Measurements from ENCODE around the gene CCDC12.

CCDC12 gene

DNA sequence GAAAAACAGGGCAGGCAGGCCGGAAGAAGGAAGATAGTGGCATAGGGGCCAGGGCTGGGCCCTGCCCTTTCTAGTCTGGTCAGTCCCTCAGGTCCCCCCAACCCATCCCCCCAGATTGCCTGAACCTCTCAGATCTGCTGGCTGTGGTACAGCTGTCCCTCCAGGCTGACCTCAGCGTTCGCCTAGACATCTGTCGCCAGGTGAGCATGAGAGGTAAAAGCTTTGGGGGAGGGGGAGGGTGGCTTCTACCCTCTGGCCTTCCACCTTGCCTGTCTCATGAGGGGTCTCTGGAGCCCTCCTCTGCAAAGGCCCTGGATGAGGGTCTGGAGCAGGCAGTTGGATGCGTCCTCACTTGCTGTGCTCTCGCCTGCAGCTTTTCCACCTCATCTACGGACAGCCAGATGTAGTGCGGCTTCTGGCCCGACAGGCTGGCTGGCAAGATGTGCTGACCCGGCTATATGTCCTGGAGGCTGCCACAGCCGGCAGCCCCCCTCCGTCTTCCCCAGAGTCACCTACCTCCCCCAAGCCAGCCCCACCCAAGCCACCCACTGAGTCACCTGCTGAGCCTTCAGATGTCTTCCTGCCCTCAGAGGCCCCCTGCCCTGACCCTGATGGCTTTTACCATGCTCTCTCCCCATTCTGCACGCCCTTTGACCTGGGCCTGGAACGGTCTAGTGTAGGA, 23.1 kb upstream of the CCDC12 start:
- Histone ChIP-seq H3K9me3 (ENCODE audit: control insufficient read depth, low read length) (no peaks in the 10 kb centered on the region), H3K36me3 (ENCODE audit: control insufficient read depth in 1 of 2, insufficient read depth in 2 of 2, low read depth in 1 of 2, low read length in 2 of 2) (peaks cover 0 to 50% of the 10 kb centered on the region in 2 experiments), H3K9ac (ENCODE audit: low read length) (no peak overlapping the region), H3K18ac (ENCODE audit: low read depth in 1 of 2, low read length in 2 of 2) (no peak overlapping the region), H3K4ac (ENCODE audit: low read depth in 1 of 2, low read length in 2 of 2) (no peak overlapping the region), H2BK5ac (ENCODE audit: low read depth, low read length, poor library complexity, severe bottlenecking) (no peak overlapping the region), H3K4me2 (ENCODE audit: low read length, poor library complexity, severe bottlenecking) (no peak overlapping the region), H4K8ac (ENCODE audit: low read length) (no peak overlapping the region), H2BK15ac (ENCODE audit: low read depth, poor library complexity, severe bottlenecking) (no peak overlapping the region), H3K79me1 (replicated peaks; ENCODE audit: low read length, poor library complexity, severe bottlenecking) (no peaks in the 10 kb centered on the region), H3K14ac (ENCODE audit: low read length in 2 of 2) (no peak overlapping the region), H3K4me1 (ENCODE audit: control insufficient read depth, insufficient read depth, low read depth, low read length) (peaks cover 15% of the 10 kb centered on the region), H3K23ac (ENCODE audit: low read length in 2 of 2) (no peak overlapping the region), H2AFZ (ENCODE audit: low read depth, low read length) (no peak overlapping the region), H3K4me3 (ENCODE audit: insufficient read depth in 1 of 2, low read depth in 1 of 2, low read length in 2 of 2) (peak overlapping the region in 1 of 2 experiments; percentile 23), H2BK120ac (ENCODE audit: low read depth, low read length) (no peak overlapping the region), H2BK12ac (ENCODE audit: low read length in 2 of 2) (no peak overlapping the region), H3K27ac (ENCODE audit: low read length, poor library complexity, severe bottlenecking) (no peak overlapping the region), H3K27me3 (ENCODE audit: control insufficient read depth in 1 of 2, insufficient read depth in 1 of 2, low read length in 2 of 2) (no peaks in the 10 kb centered on the region), H2AK5ac (ENCODE audit: low read length, severe bottlenecking) (no peak overlapping the region), H4K91ac (ENCODE audit: low read length) (peak overlapping the region; percentile 30)
- DNase-seq: no peak
- 91% methylated on average over 14 of the region's 14 CpGs for WGBS

DNA sequence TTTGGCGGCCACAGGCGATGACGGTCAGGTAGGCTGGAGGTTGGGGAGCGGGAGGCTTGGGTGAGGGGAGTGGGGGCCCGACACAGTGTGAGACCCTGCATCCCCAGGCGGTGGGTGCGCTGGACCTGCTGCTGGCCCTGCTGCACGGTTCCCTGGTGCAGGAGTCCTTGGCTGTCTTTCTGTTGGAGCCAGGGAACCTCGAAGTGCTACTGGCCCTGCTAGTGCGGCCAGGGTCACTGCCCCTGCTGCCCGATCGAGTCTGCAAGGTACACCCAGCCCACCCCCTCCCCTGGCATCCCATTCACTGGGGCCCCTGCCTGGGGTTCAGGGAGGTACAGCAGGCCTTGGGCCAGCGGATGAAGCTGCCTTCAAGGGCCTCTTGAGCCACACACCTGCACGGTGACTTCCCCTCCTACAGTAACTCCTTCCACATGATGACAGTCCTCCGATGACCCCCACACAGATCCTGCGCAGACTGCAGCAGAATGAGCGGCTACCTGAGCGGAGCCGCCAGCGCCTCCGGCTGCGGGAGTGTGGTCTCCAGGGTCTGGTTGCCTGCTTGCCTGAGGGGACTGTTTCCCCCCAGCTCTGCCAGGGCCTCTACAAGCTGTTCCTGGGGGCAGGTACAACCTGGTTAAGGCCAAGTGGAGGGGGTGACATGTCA, 22.4 kb upstream of the CCDC12 start:
- DNase-seq: no peak
- WGBS: 88% methylated on average over 22 of the region's 22 CpGs

DNA sequence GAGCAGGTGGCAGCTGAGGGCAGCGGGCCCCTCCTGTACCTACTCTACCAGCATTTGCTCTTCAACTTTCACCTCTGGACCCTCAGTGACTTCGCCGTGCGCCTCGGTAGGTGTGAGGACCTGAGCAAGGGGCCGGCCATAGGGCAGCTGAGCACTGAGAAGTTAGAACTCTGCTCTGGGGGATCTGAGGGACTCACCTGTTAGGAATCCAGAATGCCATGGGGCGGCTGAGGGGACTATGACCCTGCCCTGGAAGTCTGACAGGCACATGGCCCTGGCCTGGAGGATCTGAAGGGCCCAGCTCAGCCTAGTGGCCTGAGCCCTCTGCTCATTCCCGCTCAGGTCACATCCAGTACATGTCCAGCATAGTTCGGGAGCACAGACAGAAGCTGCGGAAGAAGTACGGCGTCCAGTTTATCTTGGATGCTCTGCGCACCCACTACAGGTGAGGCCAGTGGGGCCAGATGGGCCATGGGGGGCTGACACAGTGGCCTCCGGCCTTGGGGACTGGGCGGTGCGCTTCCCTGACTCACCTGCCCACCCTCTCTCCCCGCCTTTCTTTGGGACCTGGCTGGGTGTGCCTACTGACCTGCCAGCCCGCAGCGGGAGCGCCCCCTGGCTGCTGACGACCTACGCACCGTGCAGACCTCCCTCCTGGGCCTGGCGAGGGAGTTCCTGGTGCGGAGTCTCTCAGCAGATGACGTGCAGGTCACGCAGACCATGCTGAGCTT, 21.7 kb upstream of the CCDC12 start:
- Histone ChIP-seq H3K4ac (ENCODE audit: low read depth in 1 of 2, low read length in 2 of 2) (no peak overlapping the region), H2BK120ac (ENCODE audit: low read depth, low read length) (no peak overlapping the region), H3K79me1 (replicated peaks; ENCODE audit: low read length, poor library complexity, severe bottlenecking) (no peaks in the 10 kb centered on the region), H3K36me3 (ENCODE audit: control insufficient read depth in 1 of 2, insufficient read depth in 2 of 2, low read depth in 1 of 2, low read length in 2 of 2) (peaks cover 0 to 41% of the 10 kb centered on the region in 2 experiments), H3K4me3 (ENCODE audit: insufficient read depth in 1 of 2, low read depth in 1 of 2, low read length in 2 of 2) (no peak overlapping the region), H3K4me2 (ENCODE audit: low read length, poor library complexity, severe bottlenecking) (no peak overlapping the region), H4K8ac (ENCODE audit: low read length) (no peak overlapping the region), H2AFZ (ENCODE audit: low read depth, low read length) (no peak overlapping the region), H3K9me3 (ENCODE audit: control insufficient read depth, low read length) (no peaks in the 10 kb centered on the region), H3K27me3 (ENCODE audit: control insufficient read depth in 1 of 2, insufficient read depth in 1 of 2, low read length in 2 of 2) (no peaks in the 10 kb centered on the region), H2AK5ac (ENCODE audit: low read length, severe bottlenecking) (no peak overlapping the region), H3K4me1 (ENCODE audit: control insufficient read depth, insufficient read depth, low read depth, low read length) (peaks cover 15% of the 10 kb centered on the region), H4K91ac (ENCODE audit: low read length) (no peak overlapping the region), H2BK15ac (ENCODE audit: low read depth, poor library complexity, severe bottlenecking) (no peak overlapping the region), H3K23ac (ENCODE audit: low read length in 2 of 2) (no peak overlapping the region), H3K14ac (ENCODE audit: low read length in 2 of 2) (no peak overlapping the region), H2BK12ac (ENCODE audit: low read length in 2 of 2) (no peak overlapping the region), H2BK5ac (ENCODE audit: low read depth, low read length, poor library complexity, severe bottlenecking) (no peak overlapping the region), H3K9ac (ENCODE audit: low read length) (no peak overlapping the region), H3K27ac (ENCODE audit: low read length, poor library complexity, severe bottlenecking) (no peak overlapping the region), H3K18ac (ENCODE audit: low read depth in 1 of 2, low read length in 2 of 2) (no peak overlapping the region)
- whole genome bisulfite sequencing: 59% methylated on average over 27 of the region's 27 CpGs
- DNase-seq: peak; percentile 33

More for the DNA sequence above, 22.4 kb upstream of the CCDC12 start:
- peaks cover 15% of the 10 kb centered on the region for H3K4me1 ChIP-seq (ENCODE audit: control insufficient read depth, insufficient read depth, low read depth, low read length)
- no peak overlapping the region for H2AK5ac ChIP-seq (ENCODE audit: low read length, severe bottlenecking)
- H2AFZ ChIP-seq (ENCODE audit: low read depth, low read length): no peak overlapping the region
- no peak overlapping the region for H3K4me3 ChIP-seq (ENCODE audit: insufficient read depth in 1 of 2, low read depth in 1 of 2, low read length in 2 of 2)
- no peaks in the 10 kb centered on the region for H3K27me3 ChIP-seq (ENCODE audit: control insufficient read depth in 1 of 2, insufficient read depth in 1 of 2, low read length in 2 of 2)
- no peak overlapping the region for H3K9ac ChIP-seq (ENCODE audit: low read length)
- H3K18ac ChIP-seq (ENCODE audit: low read depth in 1 of 2, low read length in 2 of 2): no peak overlapping the region
- peaks cover 0 to 44% of the 10 kb centered on the region in 2 experiments for H3K36me3 ChIP-seq (ENCODE audit: control insufficient read depth in 1 of 2, insufficient read depth in 2 of 2, low read depth in 1 of 2, low read length in 2 of 2)
- H2BK5ac ChIP-seq (ENCODE audit: low read depth, low read length, poor library complexity, severe bottlenecking): no peak overlapping the region
- no peak overlapping the region for H4K91ac ChIP-seq (ENCODE audit: low read length)
- no peak overlapping the region for H2BK12ac ChIP-seq (ENCODE audit: low read length in 2 of 2)
- no peak overlapping the region for H3K4ac ChIP-seq (ENCODE audit: low read depth in 1 of 2, low read length in 2 of 2)
- H3K14ac ChIP-seq (ENCODE audit: low read length in 2 of 2): no peak overlapping the region
- peak overlapping the region; percentile 56 for H2BK15ac ChIP-seq (ENCODE audit: low read depth, poor library complexity, severe bottlenecking)
- no peak overlapping the region for H3K27ac ChIP-seq (ENCODE audit: low read length, poor library complexity, severe bottlenecking)
- no peak overlapping the region for H2BK120ac ChIP-seq (ENCODE audit: low read depth, low read length)
- no peak overlapping the region for H3K4me2 ChIP-seq (ENCODE audit: low read length, poor library complexity, severe bottlenecking)
- H3K9me3 ChIP-seq (ENCODE audit: control insufficient read depth, low read length): no peaks in the 10 kb centered on the region
- no peaks in the 10 kb centered on the region for H3K79me1 ChIP-seq (replicated peaks; ENCODE audit: low read length, poor library complexity, severe bottlenecking)
- no peak overlapping the region for H3K23ac ChIP-seq (ENCODE audit: low read length in 2 of 2)
- H4K8ac ChIP-seq (ENCODE audit: low read length): peak overlapping the region; percentile 4

DNA sequence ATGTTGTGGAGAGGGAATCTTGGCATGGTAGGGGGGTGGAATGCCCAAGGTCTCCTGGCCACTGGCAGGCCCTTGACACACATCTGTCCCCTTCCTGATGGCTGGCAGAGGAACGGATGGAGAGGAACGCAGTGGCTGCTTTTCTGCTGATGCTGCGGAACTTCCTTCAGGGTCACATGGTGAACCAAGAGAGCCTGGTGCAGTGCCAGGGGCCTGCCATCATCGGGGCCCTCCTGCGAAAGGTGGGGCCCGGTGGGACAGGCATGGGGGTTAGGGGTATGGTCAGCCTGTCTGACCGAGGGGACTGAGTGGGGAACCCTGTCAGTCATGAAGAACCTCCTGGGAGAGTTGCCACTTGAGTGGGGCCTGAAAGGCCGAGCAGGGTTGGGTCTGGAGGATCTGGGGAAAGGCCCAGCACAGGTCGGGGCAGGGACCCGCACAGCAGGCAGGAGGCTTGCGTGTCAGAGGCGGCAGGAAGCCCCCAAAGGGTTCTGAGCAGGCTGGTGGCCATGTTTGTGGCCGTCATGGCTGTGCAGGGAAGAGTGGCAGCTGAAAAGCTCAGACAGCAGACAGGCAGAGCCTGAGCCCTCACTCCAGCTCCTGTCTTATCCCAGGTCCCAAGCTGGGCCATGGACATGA, 21.0 kb upstream of the CCDC12 start:
- Histone ChIP-seq H3K27ac (ENCODE audit: low read length, poor library complexity, severe bottlenecking) (no peak overlapping the region), H3K9ac (ENCODE audit: low read length) (no peak overlapping the region), H2BK5ac (ENCODE audit: low read depth, low read length, poor library complexity, severe bottlenecking) (no peak overlapping the region), H3K4me2 (ENCODE audit: low read length, poor library complexity, severe bottlenecking) (no peak overlapping the region), H2BK15ac (ENCODE audit: low read depth, poor library complexity, severe bottlenecking) (no peak overlapping the region), H2AK5ac (ENCODE audit: low read length, severe bottlenecking) (no peak overlapping the region), H2BK120ac (ENCODE audit: low read depth, low read length) (no peak overlapping the region), H3K27me3 (ENCODE audit: control insufficient read depth in 1 of 2, insufficient read depth in 1 of 2, low read length in 2 of 2) (no peaks in the 10 kb centered on the region), H2AFZ (ENCODE audit: low read depth, low read length) (no peak overlapping the region), H3K14ac (ENCODE audit: low read length in 2 of 2) (no peak overlapping the region), H3K4me1 (ENCODE audit: control insufficient read depth, insufficient read depth, low read depth, low read length) (peaks cover 15% of the 10 kb centered on the region), H3K79me1 (replicated peaks; ENCODE audit: low read length, poor library complexity, severe bottlenecking) (no peaks in the 10 kb centered on the region), H3K23ac (ENCODE audit: low read length in 2 of 2) (no peak overlapping the region), H3K36me3 (ENCODE audit: control insufficient read depth in 1 of 2, insufficient read depth in 2 of 2, low read depth in 1 of 2, low read length in 2 of 2) (peaks cover 0 to 35% of the 10 kb centered on the region in 2 experiments), H3K4ac (ENCODE audit: low read depth in 1 of 2, low read length in 2 of 2) (no peak overlapping the region), H4K91ac (ENCODE audit: low read length) (peak overlapping the region; percentile 9), H3K18ac (ENCODE audit: low read depth in 1 of 2, low read length in 2 of 2) (no peak overlapping the region), H2BK12ac (ENCODE audit: low read length in 2 of 2) (no peak overlapping the region), H3K4me3 (ENCODE audit: insufficient read depth in 1 of 2, low read depth in 1 of 2, low read length in 2 of 2) (no peak overlapping the region), H3K9me3 (ENCODE audit: control insufficient read depth, low read length) (no peaks in the 10 kb centered on the region), H4K8ac (ENCODE audit: low read length) (no peak overlapping the region)
- no peak for DNase-seq
- 93% methylated on average over 13 of the region's 13 CpGs for WGBS
